ENCODE measurements around the gene PSMA5.

- TF ChIP-seq CREB1 (IDR thresholded peaks at IDR 0.05; ENCODE audit: low read depth) (no peak), RAD21 (IDR thresholded peaks at IDR 0.05; ENCODE audit: low read depth) (no peak), TCF12 (IDR thresholded peaks at IDR 0.05; ENCODE audit: low read depth) (no peak), EP300 (IDR thresholded peaks at IDR 0.05; ENCODE audit: borderline replicate concordance) (no peak), TAF1 (IDR thresholded peaks at IDR 0.05; ENCODE audit: low read depth) (no peak), CEBPB (IDR thresholded peaks at IDR 0.05) (no peak), REST (IDR thresholded peaks at IDR 0.05; ENCODE audit: low read depth) (no peak), YY1 (IDR thresholded peaks at IDR 0.05; ENCODE audit: low read depth) (no peak), TEAD4 (IDR thresholded peaks at IDR 0.05) (no peak), EGR1 (IDR thresholded peaks at IDR 0.05) (no peak), USF1 (IDR thresholded peaks at IDR 0.05) (no peak), NFIC (IDR thresholded peaks at IDR 0.05) (no peak), FOXM1 (IDR thresholded peaks at IDR 0.05; ENCODE audit: borderline replicate concordance, low read depth) (no peak)
- TF ChIP-seq, protein P1, sequence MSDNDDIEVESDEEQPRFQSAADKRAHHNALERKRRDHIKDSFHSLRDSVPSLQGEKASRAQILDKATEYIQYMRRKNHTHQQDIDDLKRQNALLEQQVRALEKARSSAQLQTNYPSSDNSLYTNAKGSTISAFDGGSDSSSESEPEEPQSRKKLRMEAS (IDR thresholded peaks at IDR 0.05), result no peak
Observed at GRCh38 chr1:109472779-109473178, 46.5 kb upstream of the PSMA5 start.
